ENCODE measurements around the gene FMNL1.

DNA sequence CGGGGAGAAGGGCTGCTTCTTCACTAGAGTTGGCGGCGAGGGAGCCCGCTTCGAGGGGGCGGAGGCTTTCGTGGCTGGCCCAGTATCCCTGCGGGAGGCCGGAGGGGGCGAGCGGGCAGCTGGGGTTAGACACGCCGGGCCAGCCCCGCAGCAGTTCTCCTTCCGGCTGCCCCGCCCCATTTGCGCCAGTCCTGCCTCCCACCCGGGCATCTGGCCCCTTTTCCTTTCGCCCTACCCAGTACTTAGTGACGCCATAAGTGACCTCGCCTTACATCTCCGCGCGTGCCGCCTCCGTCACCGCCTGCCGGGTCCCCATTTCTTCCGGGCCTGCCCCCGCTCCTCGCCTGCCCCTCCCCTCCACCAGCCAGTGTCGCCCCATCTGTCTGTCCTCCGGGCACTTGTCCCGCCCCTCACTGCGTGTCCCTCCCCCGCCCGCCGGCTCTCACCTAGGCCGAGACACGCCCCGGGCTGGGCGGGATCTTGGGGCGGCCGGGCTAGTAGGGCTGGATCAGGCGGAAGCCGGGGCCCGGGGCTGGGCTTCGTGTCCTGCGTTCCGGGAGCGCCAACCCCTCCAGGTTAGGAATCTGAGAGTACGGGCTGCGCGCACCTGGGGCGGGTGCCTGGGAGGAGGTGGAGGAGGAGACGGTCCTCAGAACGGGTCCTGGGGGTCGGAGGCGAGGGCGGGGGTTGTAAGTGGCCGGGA lies 25.9 kb downstream of the FMNL1 start:
- TF ChIP-seq, protein P1, sequence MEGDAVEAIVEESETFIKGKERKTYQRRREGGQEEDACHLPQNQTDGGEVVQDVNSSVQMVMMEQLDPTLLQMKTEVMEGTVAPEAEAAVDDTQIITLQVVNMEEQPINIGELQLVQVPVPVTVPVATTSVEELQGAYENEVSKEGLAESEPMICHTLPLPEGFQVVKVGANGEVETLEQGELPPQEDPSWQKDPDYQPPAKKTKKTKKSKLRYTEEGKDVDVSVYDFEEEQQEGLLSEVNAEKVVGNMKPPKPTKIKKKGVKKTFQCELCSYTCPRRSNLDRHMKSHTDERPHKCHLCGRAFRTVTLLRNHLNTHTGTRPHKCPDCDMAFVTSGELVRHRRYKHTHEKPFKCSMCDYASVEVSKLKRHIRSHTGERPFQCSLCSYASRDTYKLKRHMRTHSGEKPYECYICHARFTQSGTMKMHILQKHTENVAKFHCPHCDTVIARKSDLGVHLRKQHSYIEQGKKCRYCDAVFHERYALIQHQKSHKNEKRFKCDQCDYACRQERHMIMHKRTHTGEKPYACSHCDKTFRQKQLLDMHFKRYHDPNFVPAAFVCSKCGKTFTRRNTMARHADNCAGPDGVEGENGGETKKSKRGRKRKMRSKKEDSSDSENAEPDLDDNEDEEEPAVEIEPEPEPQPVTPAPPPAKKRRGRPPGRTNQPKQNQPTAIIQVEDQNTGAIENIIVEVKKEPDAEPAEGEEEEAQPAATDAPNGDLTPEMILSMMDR (IDR thresholded peaks at IDR 0.05), result no peak
- TF ChIP-seq POLR2A (IDR thresholded peaks at IDR 0.05), result no peak
